GM18505 (cell line): Measurements from ENCODE around the gene NTNG1.

Experiments used
- ATAC-seq: cut with Tn5 transposase; IDR thresholded peaks from one replicate; pipeline ENCODE4 v1.9.1; 2021; ENCODE audit not compliant: unreplicated experiment
- POLR2A ChIP-seq: IDR thresholded peaks from 4 replicates; pipeline ENCODE4 v1.6.1; 2011; ENCODE audit warnings: borderline replicate concordance; ENCODE audit not compliant: insufficient read depth, insufficient read length; ENCODE audit errors: extremely low read depth

The NTNG1 gene

DNA sequence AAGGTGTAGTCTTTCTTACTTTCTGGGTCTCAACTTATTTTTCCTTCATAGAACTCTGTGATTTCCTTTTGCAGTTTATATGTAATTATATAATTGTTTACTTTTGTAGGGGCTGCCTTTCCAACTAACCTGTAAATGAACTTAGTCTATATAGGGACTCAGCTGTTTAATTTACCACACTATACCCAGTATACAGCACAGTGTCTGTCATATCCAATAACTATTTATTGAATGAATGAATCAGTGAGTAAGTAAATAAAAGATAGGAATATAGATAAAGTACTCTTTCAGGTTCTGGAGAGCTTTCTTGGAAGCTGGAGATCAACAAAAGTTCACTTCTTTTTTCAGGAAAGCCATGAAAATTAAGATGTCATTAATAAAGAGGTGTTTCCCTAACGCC lies 174.8 kb downstream of the NTNG1 start:
- TF ChIP-seq POLR2A = no peak
- no peak for ATAC-seq

DNA sequence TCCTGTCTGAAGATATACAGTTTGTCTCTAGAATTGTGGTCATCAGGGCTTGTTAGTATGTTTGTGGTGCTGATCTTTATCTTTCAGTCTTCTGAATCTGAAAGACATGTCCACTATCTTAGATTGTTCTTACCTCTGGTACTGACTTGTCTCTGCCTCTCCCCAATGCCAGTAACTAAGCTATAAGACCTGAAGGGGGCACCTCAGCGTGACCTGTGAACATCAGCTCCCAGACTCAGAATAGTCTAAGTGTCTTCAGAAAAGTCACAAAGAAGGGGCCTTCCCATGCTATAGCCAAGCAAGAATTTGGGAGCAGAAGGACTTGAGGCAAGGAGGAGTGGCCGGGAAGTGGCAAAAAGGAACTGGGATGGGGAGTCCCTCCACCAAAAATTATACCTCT lies 178.1 kb downstream of the NTNG1 start:
- ATAC-seq = no peak
- TF ChIP-seq POLR2A = no peak

DNA sequence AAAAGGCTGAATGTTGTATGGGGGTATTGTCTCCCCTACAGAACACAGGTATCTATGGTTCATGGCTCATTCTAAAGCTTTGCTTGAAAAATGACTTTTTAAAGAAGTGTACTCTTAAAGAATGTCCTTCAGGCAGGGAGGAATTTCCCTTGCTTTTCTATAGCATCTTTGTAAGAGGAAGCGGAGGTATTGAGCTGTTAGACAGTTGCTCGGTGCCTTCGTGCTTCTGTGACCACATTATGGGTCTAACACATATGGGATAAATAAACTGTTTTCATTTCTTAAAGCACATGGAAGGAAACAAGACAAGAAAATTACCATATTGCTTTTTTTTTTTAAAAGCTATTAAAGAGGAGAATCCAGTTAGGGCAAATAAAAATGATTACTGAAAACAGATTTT lies 182.9 kb downstream of the NTNG1 start:
- ATAC-seq = no peak
- no peak for TF ChIP-seq POLR2A

DNA sequence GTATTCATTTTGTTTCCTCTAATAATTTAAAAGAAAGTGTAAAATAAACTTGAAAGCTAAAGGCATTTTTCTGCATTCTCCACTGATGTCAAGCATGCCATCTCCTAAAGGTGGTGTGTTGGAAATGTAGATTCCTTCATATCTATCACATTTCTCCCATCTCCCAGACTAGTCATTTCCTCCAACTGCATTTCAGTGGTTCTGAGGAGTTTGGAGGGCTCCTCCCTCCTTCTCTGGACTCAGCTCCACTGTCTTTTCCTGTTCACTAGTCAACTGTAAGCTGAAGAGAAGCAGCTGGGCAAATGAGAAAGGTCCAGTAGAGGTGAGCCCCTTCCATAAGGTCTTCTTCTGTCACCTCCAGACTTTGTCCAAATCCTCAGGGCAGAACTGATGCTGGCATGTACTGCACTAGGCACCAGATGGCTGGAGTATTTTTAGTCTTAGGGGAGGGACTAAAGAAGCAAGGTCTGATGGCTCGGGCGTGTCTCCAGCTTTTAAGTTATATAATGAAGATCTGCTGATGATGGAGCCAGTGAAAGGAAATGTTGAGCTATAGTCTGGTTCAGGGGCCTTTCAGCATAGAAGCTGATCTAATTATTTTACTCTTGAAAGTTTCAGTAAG lies 186.1 kb downstream of the NTNG1 start:
- TF ChIP-seq POLR2A = no peak
- no peak for ATAC-seq

DNA sequence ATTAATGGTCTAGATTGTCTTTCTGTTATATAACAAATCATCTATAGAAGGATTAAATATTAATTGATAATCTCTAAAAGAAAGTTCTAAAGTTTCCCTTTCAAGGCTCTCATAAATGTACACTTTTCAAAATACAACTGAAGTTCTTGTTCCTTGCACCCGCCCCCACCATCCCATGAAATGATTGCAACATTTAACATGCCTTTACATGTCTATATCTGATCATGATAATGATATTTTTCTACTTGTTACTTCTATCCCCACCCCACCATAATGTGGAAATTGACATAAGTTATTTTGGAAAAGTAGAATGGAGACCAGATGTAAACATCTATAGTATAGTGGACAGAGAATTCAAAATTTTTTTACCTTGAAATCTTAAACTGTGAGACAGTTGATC lies 186.6 kb downstream of the NTNG1 start:
- TF ChIP-seq POLR2A = no peak
- ATAC-seq = no peak

DNA sequence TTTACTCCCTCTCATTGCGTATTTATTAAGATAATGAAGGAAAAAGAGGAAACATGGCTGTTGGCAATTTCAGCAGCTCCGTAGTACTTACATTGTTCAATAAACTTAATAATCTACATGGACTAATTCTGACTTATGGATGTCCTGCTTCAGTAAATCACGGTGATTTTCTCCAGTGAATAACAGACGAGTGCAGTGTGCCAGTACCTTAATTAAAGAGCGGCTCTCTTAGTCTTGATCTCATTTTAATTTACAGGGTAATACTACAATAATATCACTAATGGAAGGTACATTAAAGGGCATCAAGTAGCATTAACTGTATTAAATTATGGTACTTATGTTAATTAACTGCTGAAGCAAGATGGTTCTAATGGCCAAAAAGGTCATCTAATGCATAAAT lies 187.2 kb downstream of the NTNG1 start:
- ATAC-seq = no peak

DNA sequence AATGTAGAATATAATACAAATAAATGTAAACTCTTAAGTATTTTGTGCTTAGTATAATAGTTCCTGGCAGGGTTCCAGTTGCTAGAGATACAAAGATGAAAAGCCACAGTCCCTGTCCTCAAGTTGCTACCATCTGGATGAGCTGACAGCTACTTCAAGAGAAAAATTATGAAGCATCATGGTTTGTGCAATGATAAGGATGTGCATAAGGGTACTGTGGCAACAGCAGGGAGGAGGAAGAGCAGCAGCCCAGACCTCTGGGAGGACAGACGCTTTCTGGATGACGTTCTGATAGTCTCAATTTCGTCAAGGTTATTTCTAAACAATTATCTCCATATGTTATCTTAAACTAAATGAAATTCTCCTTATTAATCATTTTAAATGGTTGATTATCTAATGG lies 198.9 kb downstream of the NTNG1 start:
- no peak for TF ChIP-seq POLR2A
- no peak for ATAC-seq

More for the DNA sequence above, 187.2 kb downstream of the NTNG1 start:
- no peak for TF ChIP-seq POLR2A

DNA sequence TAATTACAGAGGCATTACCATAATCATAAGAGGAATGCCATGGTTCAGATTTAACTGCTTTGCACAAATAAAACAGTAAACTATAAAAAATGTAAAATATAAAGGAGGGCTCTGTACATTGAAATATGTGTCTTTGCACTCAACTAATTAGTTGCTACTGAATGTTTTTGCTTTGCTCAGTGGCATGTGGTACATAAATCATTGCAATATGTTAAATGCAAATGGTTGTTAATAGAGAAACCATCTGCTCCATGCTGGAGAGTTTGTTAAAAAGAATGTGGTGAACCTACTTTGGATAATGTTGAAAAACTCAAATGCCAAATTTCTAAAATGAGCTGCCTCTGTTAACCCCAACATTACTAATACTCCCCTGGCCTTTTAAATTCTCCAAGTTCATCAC lies 201.5 kb downstream of the NTNG1 start:
- no peak for ATAC-seq
- no peak for TF ChIP-seq POLR2A

DNA sequence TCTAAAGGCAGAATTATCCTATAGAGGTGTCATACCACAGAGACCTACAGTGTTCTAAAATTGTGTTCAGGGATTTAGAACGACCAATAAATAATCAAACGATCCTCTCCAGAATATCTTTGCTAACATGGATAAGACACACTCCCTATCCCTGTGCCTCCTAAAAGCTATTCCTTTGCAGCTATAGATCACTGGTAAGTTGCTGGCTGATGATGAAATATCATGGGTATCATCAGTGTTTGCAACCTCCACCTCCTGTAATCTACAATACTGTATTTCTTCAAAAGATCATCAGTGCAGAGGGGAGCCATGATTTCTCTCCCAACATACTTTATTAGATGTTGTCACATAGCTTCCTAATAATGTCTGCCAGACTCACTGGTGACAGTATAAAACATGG lies 201.9 kb downstream of the NTNG1 start:
- no peak for TF ChIP-seq POLR2A
- no peak for ATAC-seq

DNA sequence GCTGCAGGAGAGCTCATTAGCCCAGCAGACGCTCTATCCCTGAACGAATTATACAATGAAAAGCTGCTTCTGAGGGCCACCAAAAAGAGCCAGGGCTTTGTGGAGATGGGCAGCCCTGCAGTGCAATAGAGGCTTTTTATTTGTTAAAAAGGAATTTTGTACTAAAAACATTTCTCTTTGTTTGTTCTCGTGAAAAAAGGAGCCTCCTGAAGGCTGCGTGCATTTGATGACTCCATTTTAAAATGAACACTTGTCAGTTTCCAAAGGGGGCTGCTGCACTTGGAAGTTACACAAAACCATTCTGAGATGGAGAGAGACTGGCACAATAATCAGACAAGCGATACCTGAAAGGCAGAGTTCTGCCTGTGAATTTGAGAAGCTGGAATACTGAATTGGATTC lies 202.8 kb downstream of the NTNG1 start:
- TF ChIP-seq POLR2A = no peak
- ATAC-seq = no peak

DNA sequence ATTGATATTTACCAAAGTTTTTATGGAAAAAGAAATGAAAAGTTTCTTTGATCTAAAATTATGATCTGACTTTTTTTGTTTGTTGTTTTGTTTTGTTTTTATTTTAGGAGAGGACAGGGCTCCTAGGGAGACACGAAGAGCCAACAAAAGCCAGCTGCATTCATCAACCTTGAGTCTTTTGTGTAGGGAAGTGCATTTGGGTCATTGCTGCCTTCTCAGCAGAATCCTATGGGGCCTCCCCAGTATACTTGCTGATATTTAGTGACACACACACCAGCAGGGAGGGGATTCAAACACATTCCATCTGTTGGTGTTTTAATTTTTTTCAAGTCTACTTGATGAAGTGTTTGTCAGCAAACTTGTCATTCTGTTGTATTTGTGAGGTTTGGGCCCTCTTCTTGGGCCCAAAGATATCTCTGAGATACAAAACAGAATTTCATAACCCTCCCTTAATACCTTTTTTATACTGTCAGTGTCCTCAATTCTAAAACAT lies 203.5 kb downstream of the NTNG1 start:
- no peak for TF ChIP-seq POLR2A
- ATAC-seq = no peak

DNA sequence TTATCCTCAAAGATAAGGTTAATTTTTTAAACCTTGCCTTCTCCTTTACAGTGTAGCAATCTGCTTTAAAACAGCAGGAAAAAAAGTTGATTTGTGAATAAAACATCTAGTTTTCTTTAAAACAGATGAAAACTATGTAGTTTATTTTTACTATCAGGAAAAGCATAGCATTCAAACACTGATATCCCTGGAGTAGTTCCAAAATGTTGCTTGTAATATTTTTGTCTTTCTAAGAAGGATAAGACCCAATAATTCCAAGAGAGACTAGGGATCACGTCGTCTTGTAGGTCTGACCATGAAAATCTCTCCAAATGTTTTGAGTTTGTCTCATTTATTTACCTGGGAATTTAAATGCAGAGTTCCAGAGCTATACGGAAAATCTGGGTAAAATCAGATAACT lies 204.0 kb downstream of the NTNG1 start:
- no peak for ATAC-seq
- TF ChIP-seq POLR2A = no peak

DNA sequence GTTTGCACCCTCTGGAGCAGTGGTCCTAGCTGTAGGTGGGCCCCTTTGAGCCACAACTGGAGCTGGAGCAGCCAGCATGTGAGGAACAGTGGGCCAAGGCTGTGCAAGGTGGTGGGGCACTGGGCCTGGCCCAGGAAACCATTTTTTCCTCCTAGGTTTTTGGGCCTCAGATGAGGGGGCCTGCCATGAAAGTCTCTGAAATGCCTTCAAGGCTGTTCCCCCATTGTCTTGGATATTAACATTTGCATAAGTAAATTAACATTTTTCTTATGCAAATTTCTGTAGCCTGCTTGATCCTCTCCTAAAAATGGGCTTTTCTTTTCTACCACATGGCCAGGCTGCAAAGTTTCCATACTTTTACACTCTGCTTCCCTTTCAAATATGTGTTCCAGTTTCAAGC lies 212.0 kb downstream of the NTNG1 start:
- no peak for ATAC-seq
- no peak for TF ChIP-seq POLR2A

DNA sequence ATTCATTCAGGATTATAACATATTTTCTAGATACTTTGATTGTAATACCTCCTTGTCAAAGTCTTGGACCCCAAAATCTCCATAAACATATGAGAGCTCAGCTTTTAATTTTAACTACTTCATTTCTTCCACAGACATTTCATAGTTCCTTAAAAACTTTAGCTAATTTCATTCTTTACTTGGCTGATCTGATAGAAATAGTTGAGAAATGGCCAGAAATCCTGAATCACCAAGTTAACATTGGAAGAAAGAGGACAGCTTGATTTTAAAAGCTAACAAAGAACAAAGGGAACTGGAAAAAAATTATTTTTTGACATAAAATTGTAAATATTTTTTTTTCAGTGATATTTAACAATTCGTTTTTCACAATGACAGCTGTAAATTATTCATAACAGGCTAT lies 216.5 kb downstream of the NTNG1 start:
- no peak for TF ChIP-seq POLR2A
- no peak for ATAC-seq
